Prostate gland (tissue), 2 donors: ENCODE data around the gene ZBTB7C.

Experiments used
- POLR2A ChIP-seq: fragments of 450-650 bp; IDR thresholded peaks from one replicate; pipeline ENCODE4 v1.6.1; 2016; ENCODE audit warnings: antibody characterized with exemption, mild to moderate bottlenecking
- TF ChIP-seq, protein P1 (sequence below), 4 experiments: fragments of 200-600 bp in 2 of 4; fragments of 450-650 bp in 2 of 4; sonication (generic) in 2 of 4; IDR thresholded peaks; 1 replicate in 3 of 4; 2 replicates in 1 of 4; pipeline ENCODE4 v1.5.1; 2016 to 2019; ENCODE audit warnings: antibody characterized with exemption in 4 of 4, mild to moderate bottlenecking in 2 of 4, moderate library complexity in 2 of 4

DNA sequence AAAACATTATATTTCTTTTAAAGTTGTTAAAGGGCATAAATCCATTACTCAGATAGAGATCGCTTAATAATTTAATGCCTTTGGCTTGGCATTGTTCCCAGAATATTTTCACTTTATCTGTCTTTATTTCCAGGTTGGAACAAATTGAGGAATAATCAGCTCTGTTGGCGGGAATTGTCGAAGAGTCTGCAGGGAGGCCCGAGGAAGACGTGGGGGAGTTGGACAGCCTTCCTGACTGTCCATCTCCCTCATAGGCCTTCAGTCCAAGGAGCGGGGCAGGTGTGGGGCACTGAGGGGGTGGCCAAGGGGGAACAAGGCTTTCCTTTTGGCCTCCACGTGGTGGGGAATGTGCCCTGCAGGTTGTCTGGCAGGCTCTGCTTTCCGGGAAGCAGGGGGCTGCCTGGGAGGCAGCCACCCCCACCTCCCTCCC lies 179.6 kb downstream of the ZBTB7C start:
- TF ChIP-seq, protein P1, sequence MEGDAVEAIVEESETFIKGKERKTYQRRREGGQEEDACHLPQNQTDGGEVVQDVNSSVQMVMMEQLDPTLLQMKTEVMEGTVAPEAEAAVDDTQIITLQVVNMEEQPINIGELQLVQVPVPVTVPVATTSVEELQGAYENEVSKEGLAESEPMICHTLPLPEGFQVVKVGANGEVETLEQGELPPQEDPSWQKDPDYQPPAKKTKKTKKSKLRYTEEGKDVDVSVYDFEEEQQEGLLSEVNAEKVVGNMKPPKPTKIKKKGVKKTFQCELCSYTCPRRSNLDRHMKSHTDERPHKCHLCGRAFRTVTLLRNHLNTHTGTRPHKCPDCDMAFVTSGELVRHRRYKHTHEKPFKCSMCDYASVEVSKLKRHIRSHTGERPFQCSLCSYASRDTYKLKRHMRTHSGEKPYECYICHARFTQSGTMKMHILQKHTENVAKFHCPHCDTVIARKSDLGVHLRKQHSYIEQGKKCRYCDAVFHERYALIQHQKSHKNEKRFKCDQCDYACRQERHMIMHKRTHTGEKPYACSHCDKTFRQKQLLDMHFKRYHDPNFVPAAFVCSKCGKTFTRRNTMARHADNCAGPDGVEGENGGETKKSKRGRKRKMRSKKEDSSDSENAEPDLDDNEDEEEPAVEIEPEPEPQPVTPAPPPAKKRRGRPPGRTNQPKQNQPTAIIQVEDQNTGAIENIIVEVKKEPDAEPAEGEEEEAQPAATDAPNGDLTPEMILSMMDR (IDR thresholded peaks at IDR 0.05) = no peak
- no peak for TF ChIP-seq POLR2A
